ENCODE results near the gene KLF6.

The KLF6 gene

GRCh38 chr10:3786295-3787015 is 1.4 kb upstream of the KLF6 start:
- DNase-seq = peak; percentile 91

GRCh38 chr10:3785851-3786271 is 852 bp upstream of the KLF6 start:
- DNase-seq = peak; percentile 90

GRCh38 chr10:3785251-3785850 is 342 bp upstream of the KLF6 start:
- peak; percentile 100 for DNase-seq

- DNase-seq = peak; percentile 93
Measured at GRCh38 chr10:3783682-3784432, 1.2 kb downstream of the KLF6 start.

- peak; percentile 90 for DNase-seq
Measured at GRCh38 chr10:3783316-3783681, 1.7 kb downstream of the KLF6 start.

- DNase-seq = peak; percentile 76
Measured at GRCh38 chr10:3782451-3783315, 2.3 kb downstream of the KLF6 start.

- DNase-seq = peak; percentile 68
Measured at GRCh38 chr10:3782146-3782450, 2.9 kb downstream of the KLF6 start.

- peak; percentile 15 for DNase-seq
Measured at GRCh38 chr10:3781468-3782145, 3.4 kb downstream of the KLF6 start.

GRCh38 chr10:3780771-3781467 is 4.1 kb downstream of the KLF6 start:
- no peak for DNase-seq

- DNase-seq = peak; percentile 9
Measured at GRCh38 chr10:3780021-3780770, 4.8 kb downstream of the KLF6 start.

- DNase-seq = no peak
Measured at GRCh38 chr10:3779158-3779741, 5.8 kb downstream of the KLF6 start.

- no peak for DNase-seq
Measured at GRCh38 chr10:3778692-3779157, 6.3 kb downstream of the KLF6 start.

GRCh38 chr10:3777981-3778691 is 6.9 kb downstream of the KLF6 start:
- peak; percentile 15 for DNase-seq

GRCh38 chr10:3776796-3777571 is 8.0 kb downstream of the KLF6 start:
- DNase-seq = peak; percentile 55

- DNase-seq = peak; percentile 42
Measured at GRCh38 chr10:3775696-3776551, 9.1 kb downstream of the KLF6 start.

- DNase-seq = peak; percentile 35
Measured at GRCh38 chr10:3774814-3775695, 10.0 kb downstream of the KLF6 start.

Data from eye (tissue), 1 donor.